Measurements from ENCODE around the gene GFRA4.

GFRA4 gene

DNA sequence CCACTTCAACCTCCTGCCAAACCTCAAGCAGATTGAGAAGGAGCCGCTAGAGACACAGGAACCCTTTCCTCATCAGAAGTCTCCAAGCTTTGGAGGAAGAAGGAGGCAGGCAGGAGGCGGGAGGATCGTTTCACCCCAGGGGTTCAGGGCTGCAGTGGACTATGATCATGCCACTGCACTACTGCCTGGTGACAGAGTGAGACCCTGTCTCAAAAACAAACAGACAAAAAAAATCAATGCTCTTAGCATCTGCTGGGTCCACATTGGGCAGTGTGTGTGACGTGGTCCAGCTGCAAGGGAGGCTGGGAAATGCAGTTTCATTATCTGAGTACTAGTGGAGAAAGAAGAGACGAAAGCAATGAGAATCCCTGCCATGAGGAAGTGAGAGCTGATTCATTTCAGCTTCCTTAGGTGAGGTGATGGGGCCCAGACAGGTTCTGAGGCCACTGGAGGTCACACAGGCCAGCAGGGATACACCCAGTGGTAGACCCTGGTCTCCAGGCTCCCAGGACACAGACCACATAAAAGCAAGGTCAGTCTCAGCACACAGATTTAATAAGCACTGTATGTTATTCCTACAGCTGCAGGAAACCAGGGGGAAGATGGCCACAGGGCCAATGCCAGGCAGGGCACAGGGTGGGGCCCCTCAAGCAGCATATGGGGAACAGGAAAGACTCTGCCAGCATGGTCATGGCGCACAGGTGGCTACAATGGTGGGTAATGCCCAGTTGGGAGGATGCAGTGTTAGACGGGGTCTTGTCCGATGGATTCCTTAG lies 4.3 kb downstream of the GFRA4 start:
- Histone ChIP-seq H3K4me2 (ENCODE audit: insufficient read depth, low read length) (no peak overlapping the region), H3K79me2 (ENCODE audit: insufficient read depth, low read length) (no peaks in the 10 kb centered on the region), H3K9me3 (ENCODE audit: insufficient read depth, low read length, severe bottlenecking) (no peaks in the 10 kb centered on the region), H3K9ac (ENCODE audit: low read depth, low read length) (no peak overlapping the region), H2AFZ (ENCODE audit: low read depth, low read length) (no peak overlapping the region), H3K27me3 (ENCODE audit: insufficient read depth, low read length, poor library complexity) (peaks cover 8% of the 10 kb centered on the region), H4K20me1 (ENCODE audit: insufficient read depth, low read length) (no peaks in the 10 kb centered on the region), H3K27ac (ENCODE audit: low read length) (no peak overlapping the region), H3K4me1 (ENCODE audit: insufficient read depth, low read length) (no peaks in the 10 kb centered on the region), H3K36me3 (ENCODE audit: insufficient read depth, low read length) (no peaks in the 10 kb centered on the region), H3K4me3 (ENCODE audit: low read depth in 1 of 2, low read length in 2 of 2) (no peak overlapping the region)
- no peak for DNase-seq
- 0 out of 3 replicates have a peak, but pooled peaks have one; percentile 27 for ATAC-seq (ENCODE audit: insufficient read depth, low read depth)
- TF ChIP-seq, protein P1, sequence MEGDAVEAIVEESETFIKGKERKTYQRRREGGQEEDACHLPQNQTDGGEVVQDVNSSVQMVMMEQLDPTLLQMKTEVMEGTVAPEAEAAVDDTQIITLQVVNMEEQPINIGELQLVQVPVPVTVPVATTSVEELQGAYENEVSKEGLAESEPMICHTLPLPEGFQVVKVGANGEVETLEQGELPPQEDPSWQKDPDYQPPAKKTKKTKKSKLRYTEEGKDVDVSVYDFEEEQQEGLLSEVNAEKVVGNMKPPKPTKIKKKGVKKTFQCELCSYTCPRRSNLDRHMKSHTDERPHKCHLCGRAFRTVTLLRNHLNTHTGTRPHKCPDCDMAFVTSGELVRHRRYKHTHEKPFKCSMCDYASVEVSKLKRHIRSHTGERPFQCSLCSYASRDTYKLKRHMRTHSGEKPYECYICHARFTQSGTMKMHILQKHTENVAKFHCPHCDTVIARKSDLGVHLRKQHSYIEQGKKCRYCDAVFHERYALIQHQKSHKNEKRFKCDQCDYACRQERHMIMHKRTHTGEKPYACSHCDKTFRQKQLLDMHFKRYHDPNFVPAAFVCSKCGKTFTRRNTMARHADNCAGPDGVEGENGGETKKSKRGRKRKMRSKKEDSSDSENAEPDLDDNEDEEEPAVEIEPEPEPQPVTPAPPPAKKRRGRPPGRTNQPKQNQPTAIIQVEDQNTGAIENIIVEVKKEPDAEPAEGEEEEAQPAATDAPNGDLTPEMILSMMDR (IDR thresholded peaks at IDR 0.05; ENCODE audit: borderline replicate concordance, extremely low read depth, low read length, poor library complexity, severe bottlenecking) = no peak
- no peak for TF ChIP-seq EZH2 (IDR thresholded peaks at IDR 0.05; ENCODE audit: borderline replicate concordance, low read depth, low read length, severe bottlenecking)

DNA sequence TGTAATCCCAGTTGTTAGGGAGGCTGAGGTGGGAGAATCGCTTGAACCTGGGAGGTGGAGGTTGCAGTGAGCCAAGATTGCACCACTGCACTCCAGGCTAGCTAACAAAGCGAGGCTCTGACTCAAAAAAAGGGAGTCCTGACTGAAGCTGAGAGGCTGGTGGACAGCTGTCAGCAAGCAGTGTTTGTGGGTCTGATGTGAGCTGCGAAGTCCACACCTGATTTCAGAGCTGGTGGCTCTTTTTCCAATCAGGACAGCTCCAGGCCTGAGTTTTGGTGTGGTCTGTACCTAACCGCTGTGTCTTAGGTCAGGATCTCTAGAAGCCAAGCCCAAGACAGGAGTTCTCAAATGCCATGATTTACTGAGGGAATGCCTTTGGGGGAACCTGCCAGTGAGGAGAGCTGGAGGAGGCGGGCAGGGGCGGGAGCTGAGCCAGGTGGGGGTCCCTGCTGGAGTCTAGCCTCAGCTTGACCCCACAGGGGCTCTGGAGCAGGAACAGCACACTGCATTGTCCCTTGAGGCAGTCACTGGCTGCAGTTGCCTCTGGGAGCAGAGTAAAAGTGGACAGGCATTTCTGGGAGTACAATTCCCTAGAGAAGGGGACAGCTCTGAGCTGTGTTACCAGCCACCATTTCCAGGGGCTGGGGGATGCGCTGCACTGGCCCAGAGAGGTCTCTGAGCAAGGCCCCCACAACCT lies 5.0 kb downstream of the GFRA4 start:
- Histone ChIP-seq H3K79me2 (ENCODE audit: insufficient read depth, low read length) (no peaks in the 10 kb centered on the region), H3K27me3 (ENCODE audit: insufficient read depth, low read length, poor library complexity) (peaks cover 8% of the 10 kb centered on the region), H2AFZ (ENCODE audit: low read depth, low read length) (no peak overlapping the region), H3K4me3 (ENCODE audit: low read depth in 1 of 2, low read length in 2 of 2) (no peak overlapping the region), H3K27ac (ENCODE audit: low read length) (no peak overlapping the region), H4K20me1 (ENCODE audit: insufficient read depth, low read length) (no peaks in the 10 kb centered on the region), H3K36me3 (ENCODE audit: insufficient read depth, low read length) (no peaks in the 10 kb centered on the region), H3K4me2 (ENCODE audit: insufficient read depth, low read length) (no peak overlapping the region), H3K9me3 (ENCODE audit: insufficient read depth, low read length, severe bottlenecking) (no peaks in the 10 kb centered on the region), H3K4me1 (ENCODE audit: insufficient read depth, low read length) (no peaks in the 10 kb centered on the region), H3K9ac (ENCODE audit: low read depth, low read length) (no peak overlapping the region)
- ATAC-seq (ENCODE audit: insufficient read depth, low read depth) (no peak), DNase-seq (no peak)
- TF ChIP-seq, protein P1 (IDR thresholded peaks at IDR 0.05; ENCODE audit: borderline replicate concordance, extremely low read depth, low read length, poor library complexity, severe bottlenecking) = no peak
- no peak for TF ChIP-seq EZH2 (IDR thresholded peaks at IDR 0.05; ENCODE audit: borderline replicate concordance, low read depth, low read length, severe bottlenecking)

DNA sequence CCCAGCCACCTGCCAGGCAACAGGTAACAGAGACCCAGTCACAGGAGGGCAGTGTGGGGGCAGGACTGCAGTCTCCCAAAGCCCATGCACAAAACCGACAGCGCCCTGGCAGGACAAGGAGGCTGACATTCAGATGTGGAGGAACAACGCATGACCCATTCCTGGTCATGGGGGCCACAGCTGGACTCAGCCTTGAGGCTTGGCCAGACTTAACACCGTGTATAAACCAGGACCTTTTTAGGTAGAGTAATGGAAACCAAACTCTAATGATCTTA lies 8.1 kb downstream of the GFRA4 start:
- no peaks in the 10 kb centered on the region for H4K20me1 ChIP-seq (ENCODE audit: insufficient read depth, low read length)
- H3K9ac ChIP-seq (ENCODE audit: low read depth, low read length) = no peak overlapping the region
- no peak overlapping the region for H3K4me3 ChIP-seq (ENCODE audit: low read depth in 1 of 2, low read length in 2 of 2)
- no peak overlapping the region for H2AFZ ChIP-seq (ENCODE audit: low read depth, low read length)
- DNase-seq = no peak
- no peak for ATAC-seq (ENCODE audit: insufficient read depth, low read depth)
- no peaks in the 10 kb centered on the region for H3K36me3 ChIP-seq (ENCODE audit: insufficient read depth, low read length)
- H3K27ac ChIP-seq (ENCODE audit: low read length) = no peak overlapping the region
- peaks cover 8% of the 10 kb centered on the region for H3K27me3 ChIP-seq (ENCODE audit: insufficient read depth, low read length, poor library complexity)
- H3K9me3 ChIP-seq (ENCODE audit: insufficient read depth, low read length, severe bottlenecking) = no peaks in the 10 kb centered on the region
- TF ChIP-seq, protein P1 (IDR thresholded peaks at IDR 0.05; ENCODE audit: borderline replicate concordance, extremely low read depth, low read length, poor library complexity, severe bottlenecking) = no peak
- no peak overlapping the region for H3K4me2 ChIP-seq (ENCODE audit: insufficient read depth, low read length)
- no peaks in the 10 kb centered on the region for H3K4me1 ChIP-seq (ENCODE audit: insufficient read depth, low read length)
- no peaks in the 10 kb centered on the region for H3K79me2 ChIP-seq (ENCODE audit: insufficient read depth, low read length)

Data from DND-41 (cell line).